Left ventricle myocardium inferior (tissue), 1 donor: Measurements from ENCODE around the gene LIMS1. TPM values are rescaled to one million over a fixed set of nuclear protein-coding genes. Genes with fewer than 3 reads are reported as not detected.

Source experiments
- total RNA-seq: library from RNA; stranded (reverse); fragmentation: NEBNext Ultra II Directional; extraction: Animal tissue kit (Norgen Biotek cat#: 25700); gene quantifications from one replicate; pipeline ENCODE4 v1.2.1, GENCODE V29; 2021
- donor health status: DM: no; HTN: yes; CAD: no; lungs with severe emphysema.

The LIMS1 gene
- total RNA-seq, 1 donor from 2014 or later = 77.0 TPM

Other genes starting within 250 kb of the LIMS1 start
- 1.9 TPM for gene SULT1C2, start 245.6 kb upstream of the LIMS1 start, total RNA-seq
- 2.7 TPM for gene SULT1C4, start 156.5 kb upstream of the LIMS1 start, total RNA-seq
- gene GCC2, start 85.3 kb upstream of the LIMS1 start, total RNA-seq = 24.9 TPM
- 48.0 TPM for gene RANBP2, start 185.0 kb downstream of the LIMS1 start, total RNA-seq